Hematopoietic multipotent progenitor cell treated with erythropoietin and hydrocortisone succinate and interleukin-3 and kit ligand, for 8 days (in vitro differentiated cells): Measurements from ENCODE around the gene NTMT1.
A peak's percentile ranks its signal among the peaks of the same experiment; 100 is the strongest.

ENCODE experiments used
- DNase-seq: peaks from one replicate; pipeline ENCODE4 v3.0.0-alpha.2; 2015

Gene NTMT1

GRCh38 chr9:129637673-129638439 is 11.9 kb downstream of the NTMT1 start:
- no peak for DNase-seq

GRCh38 chr9:129639034-129639630 is 13.2 kb downstream of the NTMT1 start:
- DNase-seq, result no peak

- no peak for DNase-seq
Observed at GRCh38 chr9:129639756-129640085, 13.8 kb downstream of the NTMT1 start.

- DNase-seq, result no peak
Observed at GRCh38 chr9:129640086-129640870, 14.3 kb downstream of the NTMT1 start.

- peak; percentile 58 for DNase-seq
Observed at GRCh38 chr9:129640871-129641749, 15.1 kb downstream of the NTMT1 start.

- peak; percentile 95 for DNase-seq
Observed at GRCh38 chr9:129641750-129642585, 16.0 kb downstream of the NTMT1 start, which contains the start of gene ASB6. TSS of gene ASB6 (minus strand) at chr9:129642151. CDS start at chr9:129641999, 152 bp downstream.

- no peak for DNase-seq
Observed at GRCh38 chr9:129643706-129644105, 17.7 kb downstream of the NTMT1 start.

GRCh38 chr9:129644365-129644764 is 18.4 kb downstream of the NTMT1 start:
- DNase-seq, result no peak

- no peak for DNase-seq
Observed at GRCh38 chr9:129644902-129645301, 18.9 kb downstream of the NTMT1 start.

- no peak for DNase-seq
Observed at GRCh38 chr9:129646252-129646651, 20.3 kb downstream of the NTMT1 start.

- no peak for DNase-seq
Observed at GRCh38 chr9:129646654-129647053, 20.7 kb downstream of the NTMT1 start.

GRCh38 chr9:129647635-129648034 is 21.7 kb downstream of the NTMT1 start:
- no peak for DNase-seq

GRCh38 chr9:129648092-129648763 is 22.3 kb downstream of the NTMT1 start:
- DNase-seq, result no peak

- no peak for DNase-seq
Observed at GRCh38 chr9:129648764-129649115, 22.8 kb downstream of the NTMT1 start.

GRCh38 chr9:129649726-129650679 is 24.0 kb downstream of the NTMT1 start:
- no peak for DNase-seq

GRCh38 chr9:129650680-129651235 is 24.8 kb downstream of the NTMT1 start:
- DNase-seq, result no peak

GRCh38 chr9:129653823-129654553 is 28.0 kb downstream of the NTMT1 start:
- no peak for DNase-seq

- DNase-seq, result no peak
Observed at GRCh38 chr9:129654554-129655040, 28.6 kb downstream of the NTMT1 start.

- no peak for DNase-seq
Observed at GRCh38 chr9:129655154-129655553, 29.2 kb downstream of the NTMT1 start.
